ENCODE measurements around the gene TMEM243.

GRCh38 chr7:87223666-87224065, 4.1 kb upstream of the TMEM243 start:
- TF ChIP-seq CTCF (IDR thresholded peaks at IDR 0.05), result no peak
- TF ChIP-seq POLR2A (IDR thresholded peaks at IDR 0.05), result no peak
